GM21447 (cell line): Measurements from ENCODE around the gene MARK3.

Experiments
- ATAC-seq: cut with Tn5 transposase; IDR thresholded peaks from one replicate; pipeline ENCODE4 v1.9.1; 2021; ENCODE audit not compliant: unreplicated experiment

Gene MARK3

GRCh38 chr14:103433916-103434563 lies 48.8 kb downstream of the MARK3 start:
- no peak for ATAC-seq

GRCh38 chr14:103434868-103435442 lies 49.7 kb downstream of the MARK3 start:
- no peak for ATAC-seq

GRCh38 chr14:103436533-103436932 lies 51.3 kb downstream of the MARK3 start:
- ATAC-seq, result no peak

GRCh38 chr14:103442288-103442687 lies 57.1 kb downstream of the MARK3 start:
- ATAC-seq, result no peak

- ATAC-seq, result no peak
Measured at GRCh38 chr14:103443111-103443510, 57.9 kb downstream of the MARK3 start.

- ATAC-seq, result no peak
Measured at GRCh38 chr14:103444837-103445524, 59.8 kb downstream of the MARK3 start.

GRCh38 chr14:103445806-103446205 lies 60.6 kb downstream of the MARK3 start:
- no peak for ATAC-seq

- ATAC-seq, result no peak
Measured at GRCh38 chr14:103448097-103448496, 62.9 kb downstream of the MARK3 start.

- no peak for ATAC-seq
Measured at GRCh38 chr14:103449634-103450161, 64.5 kb downstream of the MARK3 start.

GRCh38 chr14:103450416-103450815 lies 65.2 kb downstream of the MARK3 start:
- ATAC-seq, result no peak

GRCh38 chr14:103451401-103451800 lies 66.2 kb downstream of the MARK3 start:
- no peak for ATAC-seq

GRCh38 chr14:103453791-103454190 lies 68.6 kb downstream of the MARK3 start:
- no peak for ATAC-seq

- no peak for ATAC-seq
Measured at GRCh38 chr14:103456167-103456835, 71.1 kb downstream of the MARK3 start.

GRCh38 chr14:103460415-103460814 lies 75.2 kb downstream of the MARK3 start:
- ATAC-seq, result no peak

GRCh38 chr14:103463149-103463548 lies 77.9 kb downstream of the MARK3 start:
- no peak for ATAC-seq

GRCh38 chr14:103463851-103464250 lies 78.6 kb downstream of the MARK3 start:
- ATAC-seq, result no peak

- no peak for ATAC-seq
Measured at GRCh38 chr14:103472939-103473338, 87.7 kb downstream of the MARK3 start.

- ATAC-seq, result no peak
Measured at GRCh38 chr14:103474893-103475292, 89.7 kb downstream of the MARK3 start.

- no peak for ATAC-seq
Measured at GRCh38 chr14:103476065-103476464, 90.8 kb downstream of the MARK3 start.

- ATAC-seq, result no peak
Measured at GRCh38 chr14:103476631-103477030, 91.4 kb downstream of the MARK3 start.

GRCh38 chr14:103480595-103480994 lies 95.4 kb downstream of the MARK3 start:
- peak; percentile 75 for ATAC-seq

- no peak for ATAC-seq
Measured at GRCh38 chr14:103483600-103483999, 98.4 kb downstream of the MARK3 start.
